ENCODE results near the gene SH3BP4. TPM values are rescaled to one million over a fixed set of nuclear protein-coding genes. Genes with fewer than 3 reads are reported as not detected.

The SH3BP4 gene
- total and polyA plus RNA-seq, 2 experiments from 2014 or later = 59.3 to 100 TPM

DNA sequence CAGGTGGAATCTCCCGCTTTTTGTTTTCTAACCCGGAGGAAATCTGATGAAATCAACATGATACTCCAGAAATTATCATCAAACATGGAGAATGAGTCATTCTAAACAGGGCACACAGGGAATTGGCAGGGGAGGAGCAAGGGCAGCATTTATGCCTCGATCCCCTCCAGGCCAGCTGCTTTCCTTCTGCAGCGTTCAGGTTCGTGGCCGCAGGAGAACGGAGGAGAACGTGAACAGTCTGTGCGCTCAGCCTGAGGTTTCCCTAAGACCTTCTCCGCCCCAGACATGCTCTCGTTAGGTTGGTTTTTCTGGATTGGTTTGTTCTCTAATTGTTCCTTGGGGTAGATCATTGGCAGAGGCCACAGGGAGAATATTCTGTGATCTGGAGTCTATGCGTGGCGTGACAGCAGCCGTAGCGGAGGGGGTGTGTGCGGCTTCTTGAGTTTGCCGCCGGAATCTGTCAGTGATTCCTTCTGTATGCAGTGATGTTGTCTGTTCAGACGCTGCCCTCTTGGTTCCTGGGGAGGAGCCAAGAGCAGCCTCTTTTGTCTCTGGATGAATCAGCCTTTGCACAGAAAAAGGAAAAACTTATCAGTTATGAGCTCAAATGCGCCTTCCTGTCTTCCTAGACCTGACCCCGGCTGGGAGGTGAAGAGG is 75.9 kb downstream of the SH3BP4 start:
- H3K4me2 ChIP-seq (ENCODE audit: unreplicated experiment) = peak overlapping the region; percentile 85
- peaks cover 58% of the 10 kb centered on the region for H3F3A ChIP-seq (ENCODE audit: insufficient read depth)
- H3K27ac ChIP-seq = peak overlapping the region; percentile 95
- H3K4me1 ChIP-seq (ENCODE audit: insufficient read depth) = peaks cover 54% of the 10 kb centered on the region
- TF ChIP-seq EZH2 (IDR thresholded peaks at IDR 0.05; ENCODE audit: insufficient read depth, poor library complexity, severe bottlenecking) = no peak
- TF ChIP-seq EZH2phosphoT487 (IDR thresholded peaks at IDR 0.05; ENCODE audit: insufficient read depth, low read depth) = no peak
- no peaks in the 10 kb centered on the region for H4K20me1 ChIP-seq (ENCODE audit: insufficient read depth)
- peak overlapping the region; percentile 67 for H3K4me3 ChIP-seq
- H3K27me3 ChIP-seq (replicated peaks; ENCODE audit: insufficient read depth) = no peaks in the 10 kb centered on the region
- peaks cover 92% of the 10 kb centered on the region for H3K79me2 ChIP-seq (ENCODE audit: insufficient read depth)
- no peaks in the 10 kb centered on the region for H3K9me2 ChIP-seq (ENCODE audit: insufficient read depth)
- H2AFZ ChIP-seq = no peak overlapping the region
- H3K9ac ChIP-seq = peak overlapping the region; percentile 80
- in situ Hi-C loops (cut with MboI) = no loop called here
- peak; percentile 95 for DNase-seq
- no peaks in the 10 kb centered on the region for H3K9me3 ChIP-seq (ENCODE audit: low read depth)
- no peaks in the 10 kb centered on the region for H3K36me3 ChIP-seq (ENCODE audit: low read depth)
- 2 to 5% methylated on average over 21 of the region's 21 CpGs for WGBS, 2 experiments (ENCODE audit: low coverage in 1 of 2, low lambda C conversion rate in 2 of 2, missing lambda C conversion rate in 2 of 2)

DNA sequence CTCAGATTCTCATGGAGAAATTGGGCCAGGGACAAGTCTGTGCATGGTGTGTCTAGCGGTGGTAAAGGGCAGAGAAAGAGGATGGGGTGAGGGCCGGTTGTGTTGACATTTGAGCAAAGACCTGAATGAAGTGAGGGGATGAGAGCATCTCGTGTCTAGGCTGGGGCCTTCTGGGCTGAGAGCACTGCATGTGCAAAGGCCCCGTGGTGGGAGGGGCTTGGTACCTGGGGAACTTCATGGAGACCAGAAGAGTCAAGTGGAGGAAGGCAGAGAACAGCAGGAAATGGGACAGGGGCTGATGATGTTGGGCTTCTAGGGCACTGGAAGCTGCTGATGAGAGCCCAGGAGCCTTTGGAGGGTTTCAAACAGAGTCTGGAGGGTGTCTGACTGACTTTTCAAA is 76.8 kb downstream of the SH3BP4 start:
- peaks cover 92% of the 10 kb centered on the region for H3K79me2 ChIP-seq (ENCODE audit: insufficient read depth)
- in situ Hi-C loops (cut with MboI) = no loop called here
- H2AFZ ChIP-seq = no peak overlapping the region
- H3K27ac ChIP-seq = peak overlapping the region; percentile 95
- H3K9me3 ChIP-seq (ENCODE audit: low read depth) = no peaks in the 10 kb centered on the region
- no peaks in the 10 kb centered on the region for H3K27me3 ChIP-seq (replicated peaks; ENCODE audit: insufficient read depth)
- H3K4me3 ChIP-seq = peak overlapping the region; percentile 67; the same call in 1 of the 2 replicates
- peak overlapping the region; percentile 85 for H3K4me2 ChIP-seq (ENCODE audit: unreplicated experiment)
- no peaks in the 10 kb centered on the region for H3K9me2 ChIP-seq (ENCODE audit: insufficient read depth)
- DNase-seq = no peak
- H3F3A ChIP-seq (ENCODE audit: insufficient read depth) = peaks cover 49% of the 10 kb centered on the region
- WGBS, 2 experiments (ENCODE audit: low coverage in 1 of 2, low lambda C conversion rate in 2 of 2, missing lambda C conversion rate in 2 of 2) = 98 to 100% methylated on average over 4 of the region's 4 CpGs
- H4K20me1 ChIP-seq (ENCODE audit: insufficient read depth) = no peaks in the 10 kb centered on the region
- H3K4me1 ChIP-seq (ENCODE audit: insufficient read depth) = peaks cover 48% of the 10 kb centered on the region
- TF ChIP-seq EZH2 (IDR thresholded peaks at IDR 0.05; ENCODE audit: insufficient read depth, poor library complexity, severe bottlenecking) (no peak), EZH2phosphoT487 (IDR thresholded peaks at IDR 0.05; ENCODE audit: insufficient read depth, low read depth) (no peak)
- peak overlapping the region; percentile 80; the same call in 1 of the 2 replicates for H3K9ac ChIP-seq
- H3K36me3 ChIP-seq (ENCODE audit: low read depth) = no peaks in the 10 kb centered on the region

DNA sequence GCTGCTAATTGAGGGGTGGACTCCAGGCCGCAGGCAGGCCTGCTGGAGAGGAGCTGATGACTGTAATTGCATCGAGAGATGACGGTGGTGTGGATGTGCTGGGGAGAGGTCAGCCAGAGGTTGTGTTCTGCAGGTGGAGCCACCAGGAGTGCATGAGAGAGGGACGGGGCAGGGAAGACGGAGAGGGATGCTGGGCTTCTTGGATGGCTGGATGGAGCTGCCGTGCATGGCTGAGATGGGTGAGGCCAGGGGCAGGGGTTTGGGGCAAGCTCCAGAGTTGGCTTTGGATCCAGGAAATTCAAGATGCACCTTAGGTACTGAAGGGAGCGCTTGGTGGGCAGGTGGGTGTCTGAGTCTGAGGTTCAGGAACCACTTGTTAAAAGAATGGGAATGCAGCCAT is 77.2 kb downstream of the SH3BP4 start:
- WGBS, 2 experiments (ENCODE audit: low coverage in 1 of 2, low lambda C conversion rate in 2 of 2, missing lambda C conversion rate in 2 of 2) = 95 to 98% methylated on average over 7 of the region's 7 CpGs
- Histone ChIP-seq H4K20me1 (ENCODE audit: insufficient read depth) (no peaks in the 10 kb centered on the region; the same call in 1 of the 2 replicates), H2AFZ (no peak overlapping the region), H3K9me2 (ENCODE audit: insufficient read depth) (no peaks in the 10 kb centered on the region), H3K4me1 (ENCODE audit: insufficient read depth) (peaks cover 44% of the 10 kb centered on the region), H3K4me2 (ENCODE audit: unreplicated experiment) (no peak overlapping the region), H3K79me2 (ENCODE audit: insufficient read depth) (peaks cover 92% of the 10 kb centered on the region), H3K27ac (peak overlapping the region; percentile 95; the same call in 1 of the 2 replicates), H3F3A (ENCODE audit: insufficient read depth) (peaks cover 45% of the 10 kb centered on the region), H3K27me3 (replicated peaks; ENCODE audit: insufficient read depth) (no peaks in the 10 kb centered on the region), H3K4me3 (no peak overlapping the region), H3K9ac (no peak overlapping the region), H3K36me3 (ENCODE audit: low read depth) (no peaks in the 10 kb centered on the region; the same call in 1 of the 2 replicates), H3K9me3 (ENCODE audit: low read depth) (no peaks in the 10 kb centered on the region)
- no peak for TF ChIP-seq EZH2 (IDR thresholded peaks at IDR 0.05; ENCODE audit: insufficient read depth, poor library complexity, severe bottlenecking)
- TF ChIP-seq EZH2phosphoT487 (IDR thresholded peaks at IDR 0.05; ENCODE audit: insufficient read depth, low read depth) = no peak
- in situ Hi-C loops (cut with MboI) = no loop called here
- DNase-seq = no peak

DNA sequence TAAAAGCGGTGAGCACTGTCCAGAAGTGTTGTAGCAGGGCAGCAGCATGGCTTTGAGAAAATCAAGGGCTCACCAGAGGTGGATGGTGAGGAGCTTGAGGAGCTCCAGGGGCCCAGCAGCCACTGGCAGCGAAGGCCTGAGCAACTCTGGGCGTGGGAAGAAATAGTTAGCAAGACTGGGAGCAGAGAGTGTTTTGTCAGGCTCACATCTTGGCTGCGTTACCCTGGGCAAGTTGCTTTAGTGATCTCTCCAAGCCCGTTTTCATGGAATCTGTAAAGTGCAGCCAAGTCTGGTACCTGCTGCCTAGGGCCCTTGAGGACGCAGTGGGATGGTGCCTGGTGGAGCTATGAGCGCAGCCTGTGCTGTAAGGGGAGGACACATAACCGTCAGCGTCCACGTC is 78.3 kb downstream of the SH3BP4 start:
- H4K20me1 ChIP-seq (ENCODE audit: insufficient read depth) = no peaks in the 10 kb centered on the region; the same call in 1 of the 2 replicates

More for the DNA sequence above, 78.3 kb downstream of the SH3BP4 start:
- 73 to 83% methylated on average over 10 of the region's 10 CpGs for WGBS, 2 experiments (ENCODE audit: low coverage in 1 of 2, low lambda C conversion rate in 2 of 2, missing lambda C conversion rate in 2 of 2)
- no peak overlapping the region for H3K4me3 ChIP-seq
- H3K79me2 ChIP-seq (ENCODE audit: insufficient read depth) = peaks cover 92% of the 10 kb centered on the region
- H3K4me2 ChIP-seq (ENCODE audit: unreplicated experiment) = no peak overlapping the region
- in situ Hi-C loops (cut with MboI) = no loop called here
- H3K27me3 ChIP-seq (replicated peaks; ENCODE audit: insufficient read depth) = no peaks in the 10 kb centered on the region
- H3K36me3 ChIP-seq (ENCODE audit: low read depth) = peaks cover 5% of the 10 kb centered on the region; the same call in 1 of the 2 replicates
- no peak for TF ChIP-seq EZH2phosphoT487 (IDR thresholded peaks at IDR 0.05; ENCODE audit: insufficient read depth, low read depth)
- TF ChIP-seq EZH2 (IDR thresholded peaks at IDR 0.05; ENCODE audit: insufficient read depth, poor library complexity, severe bottlenecking) = no peak
- no peak overlapping the region for H3K9ac ChIP-seq
- peaks cover 33% of the 10 kb centered on the region for H3K4me1 ChIP-seq (ENCODE audit: insufficient read depth)
- no peak overlapping the region for H3K27ac ChIP-seq
- no peaks in the 10 kb centered on the region for H3K9me2 ChIP-seq (ENCODE audit: insufficient read depth)
- H3K9me3 ChIP-seq (ENCODE audit: low read depth) = no peaks in the 10 kb centered on the region
- no peak for DNase-seq
- peaks cover 34% of the 10 kb centered on the region for H3F3A ChIP-seq (ENCODE audit: insufficient read depth)
- H2AFZ ChIP-seq = no peak overlapping the region

Data from GM23248 (cell line).